ENCODE results near the gene SIRPA. TPM values are rescaled to one million over a fixed set of nuclear protein-coding genes. Genes with fewer than 3 reads are reported as not detected.

SIRPA gene
- total RNA-seq, 4 donors from 2014 or later = 9.0 to 46.6 (median 18.6) TPM

DNA sequence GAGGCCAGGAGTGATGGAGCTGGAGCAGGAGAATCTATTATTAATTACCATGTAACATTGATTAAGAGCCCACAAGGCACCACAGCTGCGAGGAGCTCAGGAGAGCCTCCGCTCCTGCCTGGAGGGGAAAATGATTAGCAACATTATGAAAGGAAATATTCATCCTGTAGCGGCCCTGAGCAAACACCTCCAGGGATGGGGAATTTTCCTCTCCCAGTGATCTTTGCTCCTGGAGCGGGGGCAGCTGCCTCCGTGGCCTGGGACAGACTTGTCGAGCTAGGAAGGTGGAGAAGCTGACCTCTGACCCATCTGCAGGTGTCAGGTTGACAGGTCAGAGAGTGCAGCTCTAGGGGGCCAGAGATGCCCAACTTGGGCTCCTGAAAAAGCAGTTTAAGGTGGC lies 40.1 kb upstream of the SIRPA start:
- TF ChIP-seq CTCF (IDR thresholded peaks at IDR 0.05) = no peak
- TF ChIP-seq POLR2A (IDR thresholded peaks at IDR 0.05) = no peak
- no peak for TF ChIP-seq POLR2AphosphoS5 (IDR thresholded peaks at IDR 0.05)
- no peak for TF ChIP-seq EP300 (IDR thresholded peaks at IDR 0.05; ENCODE audit: low read depth)
- H3K4me3 ChIP-seq = no peak overlapping the region

DNA sequence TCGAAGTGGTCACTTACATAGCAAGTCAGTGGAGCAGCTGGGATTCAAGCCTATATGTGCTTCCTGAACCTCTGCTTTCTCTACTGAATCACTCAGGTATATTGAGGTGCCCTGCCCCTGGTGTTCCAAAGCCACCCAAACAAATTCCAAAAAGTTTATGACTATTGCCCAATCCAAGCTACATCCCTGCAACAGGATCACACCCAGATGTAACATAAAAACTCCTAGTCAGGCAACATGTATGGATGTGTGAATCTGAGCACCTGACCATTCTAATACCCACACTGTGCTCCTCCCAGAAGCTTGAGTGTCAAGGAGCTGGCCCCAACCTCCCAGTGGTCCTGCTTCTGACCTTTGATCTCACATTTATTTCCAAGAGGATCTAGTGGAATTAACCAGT lies 39.5 kb upstream of the SIRPA start:
- 65 to 71% methylated on average over 1 of the region's 1 CpG for WGBS, 2 donors (ENCODE audit: low coverage in 1 of 2)
- no peak for DNase-seq

More for the DNA sequence above, 40.1 kb upstream of the SIRPA start:
- no peak for DNase-seq
- in situ Hi-C loops (cut with MboI; ENCODE audit: low pct_ligation_motif_present in 1 of 4, low pct_unique_long_range_greater_than_20kb in 1 of 4, low sequenced_read_pairs in 3 of 4) = no loop called here
- H3K36me3 ChIP-seq = no peaks in the 10 kb centered on the region
- intact Hi-C loops (cut with DNase I; ENCODE audit: low total_unique reads) = no loop called here
- H3K27me3 ChIP-seq = no peaks in the 10 kb centered on the region
- no peaks in the 10 kb centered on the region for H3K9me3 ChIP-seq
- no peak overlapping the region for H3K27ac ChIP-seq
- WGBS, 2 donors (ENCODE audit: low coverage in 1 of 2) = 50% methylated on average over 6 of the region's 6 CpGs; no CpG with 5 or more reads in 1 of the 2 donors
- no peaks in the 10 kb centered on the region for H3K4me1 ChIP-seq

GRCh38 chr20:1856424-1856823 lies 38.8 kb upstream of the SIRPA start:
- H3K4me3 ChIP-seq = no peak overlapping the region
- H3K27ac ChIP-seq = no peak overlapping the region
- in situ Hi-C loops (cut with MboI; ENCODE audit: low pct_ligation_motif_present in 1 of 4, low pct_unique_long_range_greater_than_20kb in 1 of 4, low sequenced_read_pairs in 3 of 4) (no loop called here), intact Hi-C loops (cut with DNase I; ENCODE audit: low total_unique reads) (no loop called here)
- WGBS, 2 donors (ENCODE audit: low coverage in 1 of 2) = 81% methylated on average over 1 of the region's 1 CpG; no CpG with 5 or more reads in 1 of the 2 donors
- H3K4me1 ChIP-seq = peaks cover 0 to 5% (median 0%) of the 10 kb centered on the region in 4 donors
- DNase-seq = no peak
- no peaks in the 10 kb centered on the region for H3K36me3 ChIP-seq
- TF ChIP-seq EP300 (IDR thresholded peaks at IDR 0.05; ENCODE audit: low read depth) (no peak), POLR2A (IDR thresholded peaks at IDR 0.05) (no peak), CTCF (IDR thresholded peaks at IDR 0.05) (no peak), POLR2AphosphoS5 (IDR thresholded peaks at IDR 0.05) (no peak)
- H3K9me3 ChIP-seq = no peaks in the 10 kb centered on the region
- H3K27me3 ChIP-seq = no peaks in the 10 kb centered on the region

More for the DNA sequence above, 39.5 kb upstream of the SIRPA start:
- H3K27ac ChIP-seq = no peak overlapping the region
- no peaks in the 10 kb centered on the region for H3K27me3 ChIP-seq
- in situ Hi-C loops (cut with MboI; ENCODE audit: low pct_ligation_motif_present in 1 of 4, low pct_unique_long_range_greater_than_20kb in 1 of 4, low sequenced_read_pairs in 3 of 4) = no loop called here
- H3K36me3 ChIP-seq = no peaks in the 10 kb centered on the region
- no peaks in the 10 kb centered on the region for H3K9me3 ChIP-seq
- no peak overlapping the region for H3K4me3 ChIP-seq
- no peak for TF ChIP-seq POLR2A (IDR thresholded peaks at IDR 0.05)
- no peak for TF ChIP-seq EP300 (IDR thresholded peaks at IDR 0.05; ENCODE audit: low read depth)
- no peak for TF ChIP-seq POLR2AphosphoS5 (IDR thresholded peaks at IDR 0.05)
- no peak for TF ChIP-seq CTCF (IDR thresholded peaks at IDR 0.05)
- intact Hi-C loops (cut with DNase I; ENCODE audit: low total_unique reads) = no loop called here
- H3K4me1 ChIP-seq = no peaks in the 10 kb centered on the region

GRCh38 chr20:1857466-1857865 lies 37.7 kb upstream of the SIRPA start:
- in situ Hi-C loops (cut with MboI; ENCODE audit: low pct_ligation_motif_present in 1 of 4, low pct_unique_long_range_greater_than_20kb in 1 of 4, low sequenced_read_pairs in 3 of 4) (no loop called here), intact Hi-C loops (cut with DNase I; ENCODE audit: low total_unique reads) (no loop called here)

More at GRCh38 chr20:1857466-1857865, 37.7 kb upstream of the SIRPA start:
- TF ChIP-seq CTCF (IDR thresholded peaks at IDR 0.05) (no peak), POLR2AphosphoS5 (IDR thresholded peaks at IDR 0.05) (no peak), EP300 (IDR thresholded peaks at IDR 0.05; ENCODE audit: low read depth) (no peak), POLR2A (IDR thresholded peaks at IDR 0.05) (no peak)
- H3K9me3 ChIP-seq = no peaks in the 10 kb centered on the region
- no peaks in the 10 kb centered on the region for H3K27me3 ChIP-seq
- DNase-seq = no peak
- no peaks in the 10 kb centered on the region for H3K36me3 ChIP-seq
- 86% methylated on average over 4 of the region's 4 CpGs; no CpG with 5 or more reads in 1 of the 2 donors for WGBS, 2 donors (ENCODE audit: low coverage in 1 of 2)
- H3K27ac ChIP-seq = no peak overlapping the region
- H3K4me3 ChIP-seq = no peak overlapping the region
- peaks cover 0 to 8% (median 0%) of the 10 kb centered on the region in 4 donors for H3K4me1 ChIP-seq

All from transverse colon (tissue), 4 donors.